Glomerular visceral epithelial cell (primary cell): ENCODE results near the gene DOCK2.

Experiments used
- DNase-seq: peaks from one replicate; pipeline ENCODE4 v3.0.0-alpha.2; 2016; ENCODE audit errors: extremely low spot score

The DOCK2 gene

DNA sequence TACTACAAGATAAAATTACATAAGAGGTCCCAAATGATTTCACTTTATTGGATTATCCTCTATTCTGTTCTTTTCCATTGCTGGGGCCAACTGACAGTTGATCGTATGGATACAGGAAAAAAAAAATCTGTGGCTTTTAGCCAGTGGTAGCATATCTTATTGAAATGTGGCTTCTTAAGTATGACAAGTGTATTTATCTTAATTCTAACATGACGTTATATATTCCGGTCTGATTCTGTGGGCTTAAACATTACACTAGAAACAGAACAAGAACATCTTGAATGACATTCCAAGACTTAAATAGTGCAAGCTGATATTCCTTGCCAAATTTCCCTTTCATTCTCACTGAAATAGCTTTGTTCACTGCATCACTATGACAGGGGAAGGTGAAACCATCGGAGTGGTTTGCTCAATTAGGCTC lies 225.3 kb downstream of the DOCK2 start:
- no peak for DNase-seq

DNA sequence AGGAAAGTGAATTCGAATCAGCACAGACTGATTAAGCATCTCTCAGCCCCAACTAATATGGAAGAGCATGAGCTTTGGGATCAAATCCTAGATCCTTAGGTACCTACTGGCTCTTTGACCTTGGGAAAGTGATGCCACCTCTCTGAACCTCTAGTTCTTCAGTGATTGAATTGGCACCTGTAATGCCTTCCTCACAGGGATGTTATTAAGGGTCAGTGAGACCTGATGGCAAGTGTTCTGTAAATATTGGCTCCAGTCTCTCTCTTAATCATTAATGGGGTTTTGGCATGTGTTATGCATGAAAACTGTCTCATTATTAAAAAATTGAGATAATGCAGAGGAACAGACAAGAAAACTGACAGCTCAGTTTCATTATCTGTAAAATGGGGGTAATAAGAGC lies 227.4 kb downstream of the DOCK2 start:
- no peak for DNase-seq

DNA sequence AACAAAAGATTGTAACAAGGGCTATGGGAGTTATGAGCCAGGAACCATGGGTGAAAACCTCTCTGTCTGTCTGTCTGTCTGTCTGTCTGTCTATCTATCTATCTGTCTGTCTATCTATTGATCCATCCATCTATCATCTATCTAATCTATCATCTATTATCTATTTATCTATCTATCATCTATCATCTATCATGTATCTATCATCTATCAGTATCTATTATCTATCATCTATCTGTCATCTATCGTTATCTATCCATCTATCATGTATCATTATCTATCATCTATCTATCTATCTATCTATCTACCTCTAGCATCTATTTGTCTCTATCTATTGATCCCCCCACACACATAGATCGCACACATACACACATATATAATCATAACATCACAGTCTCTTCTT lies 230.3 kb downstream of the DOCK2 start:
- no peak for DNase-seq

DNA sequence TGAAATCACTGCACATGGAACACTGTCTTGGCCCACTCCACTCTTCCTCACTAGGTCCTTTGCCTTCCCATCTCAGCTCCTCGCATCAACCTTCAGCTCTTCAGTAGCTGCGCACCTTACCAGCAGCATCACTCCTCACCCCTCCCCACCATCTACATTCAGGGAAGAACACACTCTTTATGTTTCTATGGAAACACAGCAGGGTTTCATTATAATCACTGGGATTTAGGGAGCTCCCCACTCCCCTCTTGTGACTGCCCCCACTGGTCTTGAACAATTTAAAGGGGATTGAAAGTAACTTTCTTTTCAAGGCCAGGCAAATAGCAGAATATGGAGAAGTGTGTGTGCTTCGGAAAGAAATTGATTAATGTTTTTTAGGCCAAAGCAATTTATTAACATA lies 232.0 kb downstream of the DOCK2 start:
- DNase-seq, result no peak

DNA sequence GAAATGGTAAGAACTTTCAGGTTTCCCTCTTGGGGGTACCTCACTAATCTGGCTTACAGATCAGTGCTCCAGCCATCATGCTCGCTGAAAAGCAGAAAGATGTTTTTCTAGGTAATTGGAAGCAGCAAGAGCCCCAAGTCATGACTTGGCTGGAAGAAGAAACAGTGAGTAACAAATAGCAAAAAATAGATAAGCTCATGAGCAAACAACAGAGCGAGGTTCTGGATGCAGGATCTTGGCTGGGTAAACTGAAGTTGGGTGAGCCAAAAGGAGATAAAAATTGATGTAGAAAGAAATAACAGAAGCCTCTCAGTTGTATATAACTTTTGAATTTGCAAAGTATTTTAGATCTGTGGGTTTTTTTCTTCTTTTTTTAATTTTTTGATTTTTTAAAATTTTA lies 233.1 kb downstream of the DOCK2 start:
- no peak for DNase-seq

DNA sequence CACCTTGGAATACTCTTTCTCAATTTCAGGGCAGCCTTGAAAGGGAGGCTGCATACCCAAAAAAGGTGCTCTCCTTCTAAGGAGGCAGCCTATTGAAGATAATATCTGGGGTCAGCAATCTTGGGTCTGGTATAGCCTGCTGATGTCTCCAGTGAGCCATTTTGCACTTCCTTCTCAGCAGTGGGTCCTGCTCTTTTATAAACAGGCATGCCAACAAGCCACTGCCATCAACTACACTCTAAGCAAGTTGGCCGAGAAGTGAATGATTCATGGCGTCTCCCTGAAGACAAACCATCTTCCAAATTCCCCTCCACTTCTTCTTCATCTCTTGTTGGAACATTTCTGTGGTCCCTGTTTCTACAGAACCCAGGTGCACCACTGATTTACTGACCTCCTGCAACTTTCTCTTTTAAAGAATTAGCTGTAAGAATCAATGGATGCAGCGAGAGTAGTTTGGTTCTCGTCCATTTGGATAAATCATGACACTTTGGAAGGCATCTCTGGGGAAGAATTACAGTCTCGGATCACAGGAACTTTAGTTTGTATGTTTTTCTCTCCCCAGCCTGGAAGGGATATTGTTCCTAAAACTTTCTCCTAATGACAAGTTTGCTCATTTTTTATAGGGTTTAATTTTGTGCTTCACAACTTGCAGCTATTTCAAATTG lies 234.9 kb downstream of the DOCK2 start:
- no peak for DNase-seq

DNA sequence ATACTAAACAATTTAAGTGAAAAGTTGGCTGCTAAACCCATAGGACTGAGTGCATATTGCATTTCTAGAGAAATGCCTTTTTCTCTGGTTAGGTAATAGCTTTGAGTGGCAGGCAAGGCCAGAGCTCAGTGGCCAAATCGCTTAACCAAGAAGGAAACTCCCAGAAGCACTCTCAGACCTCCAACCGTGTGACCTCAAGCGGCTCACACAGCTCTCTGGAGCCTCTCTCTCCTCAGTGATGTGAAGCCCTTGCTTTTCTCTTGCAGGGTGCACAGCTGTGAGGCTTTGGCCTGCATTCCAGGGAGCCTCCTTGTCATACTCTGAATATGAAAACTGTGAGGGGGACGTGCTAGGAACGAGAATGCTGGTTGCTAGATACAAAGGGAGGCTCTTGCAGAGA lies 236.6 kb downstream of the DOCK2 start:
- DNase-seq, result peak; percentile 22

DNA sequence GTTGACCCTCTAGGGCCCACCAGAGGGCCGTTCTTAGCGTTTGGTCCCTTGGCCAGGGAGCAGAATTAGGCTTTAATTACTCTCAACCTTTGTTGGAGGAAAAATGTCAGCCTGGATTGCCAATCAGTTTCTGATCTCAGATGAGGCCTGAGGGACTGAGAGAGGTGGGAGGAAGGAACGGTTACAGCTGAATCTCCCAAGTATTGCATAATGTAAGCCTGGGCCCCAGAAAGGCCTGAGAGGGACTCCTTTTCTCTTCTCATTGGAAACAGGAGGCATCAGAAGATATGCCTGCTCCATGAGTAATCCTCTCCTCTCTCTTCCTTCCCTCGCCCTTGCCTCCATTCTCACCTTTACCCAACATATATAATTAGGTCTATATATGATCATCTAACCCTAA lies 237.5 kb downstream of the DOCK2 start:
- no peak for DNase-seq

DNA sequence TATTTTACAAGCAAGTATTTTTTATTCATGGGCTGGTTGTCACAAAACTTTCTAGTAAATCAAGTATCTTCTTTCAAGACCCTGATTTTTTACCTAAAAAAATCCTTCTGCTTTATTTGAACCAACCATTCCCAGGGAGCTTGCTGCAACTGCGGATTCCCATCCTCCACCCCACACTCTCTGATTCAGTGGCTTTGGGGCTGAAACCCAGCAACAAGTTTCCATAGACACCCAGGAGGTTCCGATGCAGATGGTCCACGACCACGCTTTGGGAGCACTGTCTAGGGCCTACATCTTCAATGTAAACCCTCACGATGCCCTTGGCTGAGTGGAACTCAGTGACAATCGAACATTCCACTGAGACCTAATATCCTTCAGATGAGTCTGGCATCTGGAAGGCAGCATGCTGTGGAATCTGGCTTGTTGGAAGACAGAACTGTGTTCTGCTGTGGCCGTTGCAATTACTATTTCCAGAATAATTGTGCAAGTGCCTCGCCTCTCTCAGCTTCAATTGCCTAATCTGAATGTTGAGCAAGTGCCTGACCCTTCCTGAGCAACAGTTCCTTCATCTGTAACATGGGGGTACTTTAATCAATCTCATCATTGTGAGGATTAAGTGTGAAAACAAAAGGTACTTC lies 238.1 kb downstream of the DOCK2 start:
- no peak for DNase-seq

DNA sequence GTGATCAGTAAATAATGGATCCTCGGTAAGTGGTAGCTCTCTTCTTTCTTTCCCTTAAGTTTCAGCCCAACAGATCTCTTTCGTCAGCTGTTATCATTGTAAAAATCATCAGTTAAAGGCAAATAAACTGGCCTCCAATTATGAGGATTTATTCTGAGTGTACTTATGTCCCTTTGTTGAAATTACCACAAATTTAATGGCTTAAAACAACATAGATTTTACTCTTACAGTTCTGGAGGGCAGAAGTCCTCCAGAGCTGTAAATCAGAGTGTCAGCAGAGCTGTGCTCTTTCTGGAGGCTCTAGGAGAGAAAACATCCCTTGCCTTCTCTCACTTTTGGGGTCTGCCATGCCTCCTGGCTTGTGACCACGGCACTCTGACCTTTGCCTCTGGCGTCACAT lies 238.7 kb downstream of the DOCK2 start:
- DNase-seq, result no peak

DNA sequence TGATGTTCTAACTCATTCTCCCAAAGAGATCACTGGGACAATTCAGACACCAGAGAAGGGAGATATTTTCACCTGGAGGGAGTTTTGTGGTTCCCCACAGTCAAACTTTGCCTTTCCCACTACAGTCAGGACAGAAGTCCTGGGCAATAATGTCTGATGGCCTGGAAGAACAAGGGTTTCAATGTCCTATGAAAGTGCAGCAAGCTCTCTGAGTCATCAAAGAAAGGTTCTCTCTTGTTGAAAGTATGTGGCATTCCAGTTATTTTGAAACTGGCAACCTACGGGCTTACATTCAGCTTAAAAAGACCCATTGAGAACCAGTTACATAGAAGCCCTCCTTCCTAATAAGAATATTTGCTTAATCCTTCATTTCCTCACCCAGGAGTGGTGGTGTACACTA lies 239.3 kb downstream of the DOCK2 start:
- DNase-seq, result no peak

DNA sequence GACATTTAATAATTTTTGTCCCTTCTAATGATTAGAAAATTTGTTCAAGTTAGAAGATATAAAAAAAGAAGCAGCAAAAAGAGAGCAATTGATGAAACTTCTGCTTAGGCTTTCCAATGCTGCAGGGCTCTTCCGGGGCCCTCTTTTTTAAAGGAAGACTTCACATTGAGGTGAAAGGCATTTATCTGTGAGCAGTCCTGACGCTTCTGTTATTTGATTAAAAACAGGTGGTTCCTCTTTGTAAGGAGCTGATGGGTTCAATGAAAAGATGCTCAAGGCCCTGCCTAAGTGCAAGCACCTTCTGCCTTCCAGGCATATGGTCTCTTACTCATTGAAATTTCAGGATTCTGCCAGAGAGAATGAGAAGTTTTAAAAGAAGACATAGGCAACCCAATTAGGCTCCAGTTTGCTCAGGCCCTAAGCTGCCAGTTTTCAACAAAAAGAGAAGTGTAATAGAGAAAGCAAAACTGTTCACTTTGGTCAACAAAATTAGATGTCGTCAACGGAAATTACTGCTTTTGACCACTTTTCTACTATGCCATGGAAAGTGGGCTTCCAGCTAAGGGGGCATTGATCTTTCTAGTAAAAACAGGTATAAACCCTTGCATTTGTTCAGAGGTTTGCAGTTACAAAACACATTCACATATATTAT lies 243.1 kb downstream of the DOCK2 start:
- DNase-seq, result no peak

DNA sequence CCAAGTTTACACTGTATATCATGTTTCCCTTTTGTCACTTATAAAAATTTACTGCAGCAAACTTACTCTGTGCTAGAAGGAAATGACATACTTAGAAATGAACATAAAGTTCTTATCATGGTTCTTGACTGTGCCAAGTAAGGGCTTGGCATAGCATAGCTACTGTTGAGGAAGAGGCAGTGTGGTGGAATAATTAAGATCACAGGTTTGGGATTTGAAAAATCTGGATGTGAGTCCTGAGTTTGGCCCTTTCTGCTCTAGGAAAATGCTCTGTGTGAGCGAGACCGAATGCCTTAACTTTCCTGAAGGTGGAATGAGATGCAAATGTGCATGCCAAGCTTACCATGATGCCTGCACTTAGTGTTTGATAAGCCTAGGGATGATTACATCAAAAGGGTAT lies 243.7 kb downstream of the DOCK2 start:
- DNase-seq, result no peak

DNA sequence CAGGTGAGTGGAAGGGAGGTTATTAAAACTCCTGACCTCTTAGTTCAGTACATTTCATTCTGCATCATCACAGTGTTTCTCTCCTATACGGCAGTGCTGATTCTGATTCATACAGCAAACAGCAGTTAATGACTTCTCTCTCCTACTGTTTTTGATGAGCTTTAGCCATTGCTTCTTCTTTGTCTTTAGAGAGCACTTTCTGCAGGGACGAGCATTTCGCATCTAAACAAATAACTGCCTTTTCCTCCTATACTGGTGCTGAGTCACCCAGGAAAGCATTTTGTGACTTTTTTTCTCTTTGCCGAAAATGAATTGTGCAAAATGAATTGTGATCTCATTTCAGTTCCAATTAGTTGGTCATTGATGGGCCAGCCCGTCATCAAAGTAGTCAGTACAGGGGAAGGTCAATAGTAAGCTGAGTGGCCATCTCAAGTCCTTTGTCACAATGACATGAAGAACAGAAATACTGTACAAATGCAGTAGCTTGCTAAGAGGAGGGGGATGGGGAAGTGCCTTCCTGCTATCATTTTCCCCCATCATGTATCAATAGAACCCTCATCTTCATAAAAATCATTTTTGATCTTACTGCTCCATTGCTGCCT lies 244.7 kb downstream of the DOCK2 start:
- DNase-seq, result no peak

DNA sequence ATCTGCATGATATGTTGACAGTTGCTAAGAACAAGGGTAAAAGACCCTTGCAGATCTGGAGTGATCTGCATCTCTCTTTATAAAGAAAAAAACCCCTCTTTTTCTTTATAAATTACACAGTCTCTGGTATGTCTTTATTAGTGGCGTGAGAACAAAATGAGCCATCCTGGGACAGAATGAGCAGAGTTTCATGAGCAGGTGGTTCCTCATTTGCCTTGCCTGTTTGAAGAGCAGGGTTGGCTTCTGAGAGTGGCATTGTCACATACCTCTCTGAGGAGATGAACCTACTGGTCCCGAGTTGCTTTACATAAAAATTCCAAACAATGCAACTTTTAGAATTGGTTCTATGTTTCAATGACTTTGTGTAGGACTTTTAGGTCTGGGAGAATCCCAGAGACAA lies 249.0 kb downstream of the DOCK2 start:
- DNase-seq, result no peak

DNA sequence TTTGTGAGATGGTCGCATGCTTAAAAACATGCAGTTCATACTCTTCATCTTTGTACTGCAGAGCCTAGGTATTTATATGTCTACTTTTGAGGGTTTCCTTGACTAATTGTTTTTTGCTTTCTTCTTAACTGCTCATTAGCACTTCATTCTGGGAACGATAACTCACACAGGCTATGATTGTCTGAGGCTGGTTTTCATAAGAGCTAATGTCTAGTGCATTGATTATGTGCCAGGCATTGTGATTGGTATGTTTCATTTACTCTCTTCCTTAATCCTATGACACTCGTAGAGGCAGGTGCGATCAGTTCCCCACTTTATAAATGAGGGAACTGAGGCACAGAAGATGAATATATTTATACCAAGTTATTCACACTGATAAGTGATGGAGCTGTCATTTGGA lies 249.6 kb downstream of the DOCK2 start:
- no peak for DNase-seq

DNA sequence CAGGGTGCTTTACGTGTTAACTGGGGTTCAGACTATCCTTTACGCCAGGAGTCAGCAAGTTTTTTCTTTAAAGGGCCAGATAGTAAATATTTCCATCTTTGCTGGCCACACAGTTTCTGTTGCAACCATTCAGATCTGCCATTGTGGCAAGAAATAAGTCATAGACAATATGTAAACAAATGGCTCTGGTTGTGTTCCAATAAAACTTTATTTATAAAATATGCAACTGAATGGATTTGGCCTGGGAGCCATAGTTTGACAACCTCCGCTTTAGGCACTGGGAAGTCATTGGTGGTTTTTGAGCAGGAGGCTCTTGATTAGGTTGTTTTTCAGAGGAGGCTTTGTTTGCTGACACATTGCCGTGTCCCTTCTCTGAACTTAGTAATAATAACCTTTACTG lies 252.5 kb downstream of the DOCK2 start:
- no peak for DNase-seq

DNA sequence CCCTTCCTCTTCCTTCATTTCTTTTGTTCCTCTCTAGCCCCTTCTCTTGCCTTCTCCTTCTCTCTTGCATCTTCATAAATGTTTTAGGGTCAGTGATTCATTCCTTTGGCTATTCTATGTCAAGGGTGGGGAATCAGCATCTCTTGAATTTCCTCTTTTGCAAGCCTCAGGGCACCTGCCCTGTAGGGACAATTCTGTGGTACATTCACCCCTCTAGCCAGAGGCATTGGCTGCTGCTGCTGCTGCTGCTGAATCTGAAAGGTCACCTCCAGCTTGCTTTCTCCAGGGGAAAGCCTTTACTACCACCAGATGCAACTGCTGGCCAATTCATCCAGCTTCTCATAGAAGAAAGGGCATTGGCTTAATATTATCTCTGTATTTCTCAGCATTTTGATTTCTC lies 255.9 kb downstream of the DOCK2 start:
- DNase-seq, result no peak

DNA sequence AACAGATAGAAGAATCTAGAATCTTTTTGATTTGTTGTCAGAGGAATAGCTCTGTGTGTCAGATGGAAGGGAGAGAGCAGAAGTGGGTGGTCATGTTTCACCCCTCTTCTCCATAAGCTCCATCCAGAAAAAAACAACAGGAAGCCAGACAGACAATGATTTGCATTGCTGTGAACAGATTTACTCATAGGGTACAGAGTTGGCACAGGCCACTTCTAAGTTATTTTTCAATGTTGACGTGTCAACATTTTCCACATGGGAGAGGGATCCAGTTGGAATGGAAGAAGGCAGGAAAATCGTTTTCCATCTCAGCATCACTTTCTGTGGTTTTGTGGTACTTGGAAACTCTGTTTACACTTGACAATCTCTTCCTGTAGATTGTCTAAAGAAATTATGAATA lies 256.5 kb downstream of the DOCK2 start:
- no peak for DNase-seq

DNA sequence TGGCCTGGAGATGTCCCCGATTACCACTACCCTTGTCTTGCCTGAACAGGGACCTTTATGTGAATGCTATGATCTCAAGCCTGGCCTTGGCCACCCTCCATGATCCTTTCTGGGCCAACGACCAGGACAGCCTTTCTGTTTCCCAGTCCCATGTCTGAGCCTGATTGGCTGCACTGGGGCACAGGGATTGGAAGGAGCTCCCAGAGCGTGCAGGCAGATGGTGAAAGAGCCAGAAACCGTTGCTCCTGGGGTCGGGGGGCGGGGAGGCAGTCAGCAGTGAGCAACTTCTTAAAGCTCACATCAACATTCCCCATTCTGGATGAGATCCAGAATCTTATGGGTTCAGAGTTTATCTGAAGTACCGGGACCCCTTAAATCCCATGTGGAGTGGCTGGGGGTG lies 258.9 kb downstream of the DOCK2 start:
- DNase-seq, result no peak

DNA sequence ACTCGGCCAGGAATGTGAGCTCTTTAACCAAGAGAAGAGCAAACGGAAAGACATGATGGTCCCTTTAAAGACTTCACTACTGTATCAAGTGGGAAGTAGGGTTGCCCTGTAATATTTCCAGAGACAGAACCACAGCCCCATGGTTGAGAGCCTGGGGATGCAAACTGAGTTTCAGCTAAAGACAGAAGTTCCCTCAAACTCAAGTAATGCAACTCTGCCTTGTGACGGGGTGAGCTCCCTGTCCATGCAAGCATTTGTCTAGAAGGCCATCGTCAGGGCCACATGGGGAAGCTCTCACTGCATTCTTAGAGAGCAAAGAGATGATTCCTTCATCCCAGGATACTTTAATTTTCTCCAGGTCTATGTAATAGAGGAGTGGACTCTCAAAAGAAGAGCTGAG lies 260.4 kb downstream of the DOCK2 start:
- DNase-seq, result no peak

DNA sequence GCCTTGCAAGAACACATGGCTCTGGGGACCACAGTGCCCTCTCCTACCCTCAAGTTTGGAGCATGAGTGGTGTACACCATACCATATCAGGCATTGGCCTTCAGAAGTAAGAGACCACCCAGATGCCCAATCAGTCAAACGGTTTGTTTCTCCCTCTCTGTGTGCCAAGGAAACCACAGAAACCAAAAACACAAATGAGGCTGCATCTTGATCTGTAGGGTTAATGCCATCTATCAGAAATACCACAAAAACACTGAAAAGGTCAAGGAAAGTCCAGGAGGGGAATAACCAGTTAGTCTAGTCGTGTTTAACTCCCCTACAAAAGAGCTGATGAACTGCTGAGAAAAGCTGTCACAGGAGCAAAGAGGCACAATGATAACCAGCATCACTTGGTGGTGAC lies 264.8 kb downstream of the DOCK2 start:
- no peak for DNase-seq

DNA sequence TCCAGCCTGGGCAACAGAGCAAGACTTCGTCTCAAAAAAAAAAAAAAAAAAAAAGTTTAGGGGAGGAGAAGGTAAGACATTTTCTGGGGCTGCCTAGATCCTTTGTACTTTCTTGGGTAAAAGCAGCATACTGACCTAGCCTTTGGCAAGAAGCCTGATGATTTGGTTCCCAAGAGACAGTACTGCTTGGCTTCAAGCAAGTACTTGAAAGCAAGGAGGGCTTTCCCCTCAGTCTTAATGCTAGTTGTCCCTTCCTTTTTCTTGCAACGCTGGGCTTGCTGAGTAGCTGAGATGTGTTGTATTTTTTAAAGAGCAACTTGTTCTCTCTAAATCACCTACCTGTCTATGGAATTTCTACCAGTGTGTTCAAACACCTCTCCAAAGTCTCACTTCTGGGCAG lies 267.0 kb downstream of the DOCK2 start:
- no peak for DNase-seq
